HEK293 (cell line): Measurements from ENCODE around the gene UBE2C.
A peak's percentile ranks its signal among the peaks of the same experiment; 100 is the strongest.

Experiments used
- CTCF ChIA-PET: fragments of 350-600 bp; formaldehyde crosslinking; extraction: SDS; loops from one replicate; lab custom pipeline; 2021; ENCODE audit warnings: antibody characterized with exemption; lab: Yijun Ruan, JAX
- POLR2A ChIA-PET: fragments of 300-600 bp; formaldehyde crosslinking; extraction: SDS; loops from one replicate; lab custom pipeline; 2020; ENCODE audit warnings: antibody characterized with exemption, inconsistent platforms; lab: Yijun Ruan, JAX
- H3K27ac ChIP-seq: fragments of 200-500 bp; sonication (Bioruptor generic); 2 replicates; pipeline ENCODE4 v1.5.1; 2014; ENCODE audit warnings: low read depth, low read length, control low read depth, inconsistent platforms; ENCODE audit errors: extremely low read depth
- H3K36me3 ChIP-seq, 2 experiments: fragments of 200-500 bp in 1 of 2; sonication (Bioruptor generic) in 1 of 2; 1 replicate in 1 of 2; 2 replicates in 1 of 2; pipeline ENCODE4 v1.5.1; 2014 to 2017; ENCODE audit warnings: inconsistent platforms in 2 of 2, low read length in 2 of 2; ENCODE audit not compliant: control insufficient read depth in 2 of 2, insufficient read depth in 1 of 2
- H3K4me1 ChIP-seq: fragments of 200-500 bp; sonication (Bioruptor generic); 2 replicates; pipeline ENCODE4 v1.5.1; 2014; ENCODE audit warnings: mild to moderate bottlenecking, low read length, inconsistent platforms; ENCODE audit not compliant: control insufficient read depth, insufficient read depth
- H3K4me3 ChIP-seq: 2 replicates; pipeline ENCODE4 v1.5.1; 2011; ENCODE audit warnings: low read depth, mild to moderate bottlenecking, control low read depth, low read length, moderate library complexity
- H3K9me3 ChIP-seq: fragments of 200-500 bp; sonication (Bioruptor generic); 2 replicates; pipeline ENCODE4 v1.5.1; 2014; ENCODE audit warnings: low read depth, low read length, inconsistent platforms; ENCODE audit not compliant: control insufficient read depth, insufficient read depth
- ATF2 ChIP-seq: fragments of 450-650 bp; formaldehyde crosslinking; IDR thresholded peaks from 2 replicates; pipeline ENCODE4 v1.5.1; 2016; ENCODE audit warnings: missing biosample characterization, missing genetic modification characterization, low read depth
- BCL6B ChIP-seq: fragments of 450-650 bp; formaldehyde crosslinking; IDR thresholded peaks from 2 replicates; pipeline ENCODE4 v1.5.1; 2017; ENCODE audit warnings: missing biosample characterization, missing genetic modification characterization
- GFI1B ChIP-seq: fragments of 450-650 bp; formaldehyde crosslinking; IDR thresholded peaks from 2 replicates; pipeline ENCODE4 v1.5.1; 2016; ENCODE audit warnings: missing biosample characterization, missing genetic modification characterization
- GLIS1 ChIP-seq: fragments of 450-650 bp; formaldehyde crosslinking; IDR thresholded peaks from 2 replicates; pipeline ENCODE4 v1.5.1; 2016; ENCODE audit warnings: missing biosample characterization, missing genetic modification characterization
- HOXA7 ChIP-seq: sonication (generic); formaldehyde crosslinking; IDR thresholded peaks from 2 replicates; pipeline ENCODE4 v1.8.1; 2022; ENCODE audit warnings: missing genetic modification reagents, borderline replicate concordance
- KLF1 ChIP-seq: fragments of 450-650 bp; formaldehyde crosslinking; IDR thresholded peaks from 2 replicates; pipeline ENCODE4 v1.5.1; 2016; ENCODE audit warnings: missing biosample characterization, missing genetic modification characterization
- PRDM1 ChIP-seq: fragments of 450-650 bp; formaldehyde crosslinking; IDR thresholded peaks from 2 replicates; pipeline ENCODE4; 2016; ENCODE audit warnings: missing biosample characterization, missing genetic modification characterization
- PRDM6 ChIP-seq: fragments of 450-650 bp; formaldehyde crosslinking; IDR thresholded peaks from 2 replicates; pipeline ENCODE4 v1.5.1; 2017; ENCODE audit warnings: missing biosample characterization, missing genetic modification characterization
- SALL2 ChIP-seq: fragments of 450-650 bp; formaldehyde crosslinking; IDR thresholded peaks from 2 replicates; pipeline ENCODE4 v1.5.0; 2017; ENCODE audit warnings: missing biosample characterization, mild to moderate bottlenecking, missing genetic modification characterization, borderline replicate concordance
- SETDB1 ChIP-seq: IDR thresholded peaks from one replicate; pipeline ENCODE4 v1.6.1; 2017; ENCODE audit warnings: mild to moderate bottlenecking, low read length, moderate library complexity, mixed read lengths; ENCODE audit not compliant: insufficient read length
- SP2 ChIP-seq: fragments of 450-650 bp; formaldehyde crosslinking; IDR thresholded peaks from 2 replicates; pipeline ENCODE4 v1.5.1; 2016; ENCODE audit warnings: missing biosample characterization, missing genetic modification characterization
- WT1 ChIP-seq: fragments of 450-650 bp; formaldehyde crosslinking; IDR thresholded peaks from 2 replicates; pipeline ENCODE4 v1.5.1; 2016; ENCODE audit warnings: missing biosample characterization, missing genetic modification characterization
- ZBTB21 ChIP-seq: fragments of 450-650 bp; formaldehyde crosslinking; IDR thresholded peaks from 2 replicates; pipeline ENCODE4 v1.5.1; 2017; ENCODE audit warnings: missing biosample characterization, missing genetic modification characterization
- ZNF138 ChIP-seq: fragments of 450-650 bp; formaldehyde crosslinking; IDR thresholded peaks from 2 replicates; pipeline ENCODE4 v1.5.1; 2016; ENCODE audit warnings: missing biosample characterization, missing genetic modification characterization, borderline replicate concordance
- ZNF174 ChIP-seq: fragments of 450-650 bp; formaldehyde crosslinking; IDR thresholded peaks from 2 replicates; pipeline ENCODE4 v1.5.0; 2017; ENCODE audit warnings: missing biosample characterization, mild to moderate bottlenecking, missing genetic modification characterization
- ZNF175 ChIP-seq: fragments of 450-650 bp; formaldehyde crosslinking; IDR thresholded peaks from 2 replicates; pipeline ENCODE4 v1.5.1; 2016; ENCODE audit warnings: missing biosample characterization, missing genetic modification characterization
- ZNF202 ChIP-seq: fragments of 450-650 bp; formaldehyde crosslinking; IDR thresholded peaks from 2 replicates; pipeline ENCODE4 v1.5.1; 2016; ENCODE audit warnings: missing biosample characterization, missing genetic modification characterization, borderline replicate concordance
- ZNF239 ChIP-seq: fragments of 450-650 bp; formaldehyde crosslinking; IDR thresholded peaks from 2 replicates; pipeline ENCODE4 v1.5.1; 2016; ENCODE audit warnings: missing biosample characterization, missing genetic modification characterization
- ZNF24 ChIP-seq: fragments of 450-650 bp; formaldehyde crosslinking; IDR thresholded peaks from 2 replicates; pipeline ENCODE4 v1.5.1; 2016; ENCODE audit warnings: missing biosample characterization, missing genetic modification characterization
- ZNF335 ChIP-seq: fragments of 450-650 bp; formaldehyde crosslinking; conservative IDR thresholded peaks from 2 replicates; pipeline ENCODE4 v1.5.1; 2016; ENCODE audit warnings: missing biosample characterization, missing genetic modification characterization
- ZNF391 ChIP-seq: fragments of 450-650 bp; formaldehyde crosslinking; IDR thresholded peaks from 2 replicates; pipeline ENCODE4 v1.5.1; 2016; ENCODE audit warnings: low read depth, missing biosample characterization, missing genetic modification characterization, borderline replicate concordance
- ZNF48 ChIP-seq: fragments of 450-650 bp; formaldehyde crosslinking; IDR thresholded peaks from 2 replicates; pipeline ENCODE4 v1.5.1; 2016; ENCODE audit warnings: missing biosample characterization, missing genetic modification characterization
- ZNF596 ChIP-seq: fragments of 450-650 bp; IDR thresholded peaks from 2 replicates; pipeline ENCODE4 v1.5.0; 2018; ENCODE audit warnings: missing biosample characterization, mild to moderate bottlenecking, missing genetic modification characterization, moderate library complexity
- ZNF623 ChIP-seq: fragments of 450-650 bp; formaldehyde crosslinking; IDR thresholded peaks from 2 replicates; pipeline ENCODE4 v1.5.1; 2016; ENCODE audit warnings: missing biosample characterization, missing genetic modification characterization
- TF ChIP-seq, protein P1 (sequence below): fragments of 450-650 bp; formaldehyde crosslinking; IDR thresholded peaks from 2 replicates; pipeline ENCODE4 v1.5.1; 2016; ENCODE audit warnings: missing biosample characterization, missing genetic modification characterization

Gene UBE2C

GRCh38 chr20:45813489-45813888 lies 1.0 kb downstream of the UBE2C start:
- TF ChIP-seq BCL6B (no peak), ZNF596 (tag by site-specific recombination) (no peak), ZNF335 (tag by site-specific recombination) (no peak), HOXA7 (CRISPR knock-in tag) (no peak), ZNF239 (no peak), ZNF138 (tag by site-specific recombination) (no peak), ZNF202 (tag by site-specific recombination) (no peak), ZNF24 (tag by site-specific recombination) (no peak), ZBTB21 (tag by site-specific recombination) (no peak), ZNF48 (tag by site-specific recombination) (no peak), SP2 (tag by site-specific recombination) (peak; percentile 67), ZNF391 (no peak), KLF1 (tag by site-specific recombination) (peak; percentile 72), ATF2 (tag by site-specific recombination) (no peak), ZNF175 (tag by site-specific recombination) (no peak), SALL2 (tag by site-specific recombination) (no peak), WT1 (no peak), GFI1B (tag by site-specific recombination) (no peak)
- TF ChIP-seq, protein P1, sequence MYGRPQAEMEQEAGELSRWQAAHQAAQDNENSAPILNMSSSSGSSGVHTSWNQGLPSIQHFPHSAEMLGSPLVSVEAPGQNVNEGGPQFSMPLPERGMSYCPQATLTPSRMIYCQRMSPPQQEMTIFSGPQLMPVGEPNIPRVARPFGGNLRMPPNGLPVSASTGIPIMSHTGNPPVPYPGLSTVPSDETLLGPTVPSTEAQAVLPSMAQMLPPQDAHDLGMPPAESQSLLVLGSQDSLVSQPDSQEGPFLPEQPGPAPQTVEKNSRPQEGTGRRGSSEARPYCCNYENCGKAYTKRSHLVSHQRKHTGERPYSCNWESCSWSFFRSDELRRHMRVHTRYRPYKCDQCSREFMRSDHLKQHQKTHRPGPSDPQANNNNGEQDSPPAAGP (tag by site-specific recombination): peak; percentile 81
- Histone ChIP-seq H3K4me1 (peaks cover 7% of the 10 kb centered on the region; the same call in 1 of the 2 replicates), H3K27ac (peak overlapping the region; percentile 88; the same call in 1 of the 2 replicates), H3K4me3 (peak overlapping the region; percentile 88), H3K9me3 (no peaks in the 10 kb centered on the region), H3K36me3 (peaks cover 0 to 78% of the 10 kb centered on the region in 2 experiments; a peak in 2 of 3 replicates)
- ChIA-PET CTCF (interaction anchor here (0.8 to 1.1 kb wide), 2 partner anchors 24 to 156 kb away, joined by 3 to 4 read pairs; no protein-coding TSS in a partner anchor), POLR2A (interaction anchor here (0.6 to 1.8 kb wide), 7 partner anchors 9 to 121 kb away, joined by 3 to 13 read pairs (median 3); partner anchors contain the start of genes PCIF1, SNX21 and ZSWIM1)

- no peak for TF ChIP-seq SETDB1
- peak; percentile 53; the same call in 1 of the 2 replicates for TF ChIP-seq PRDM1 (tag by site-specific recombination)
- TF ChIP-seq ZNF174 (tag by site-specific recombination): no peak
- no peak for TF ChIP-seq ZNF623
- no peak for TF ChIP-seq GLIS1 (tag by site-specific recombination)
- no peak for TF ChIP-seq PRDM6
- Histone ChIP-seq H3K4me3 (peak overlapping the region; percentile 3; the same call in 1 of the 2 replicates), H3K36me3 (peaks cover 0 to 71% of the 10 kb centered on the region in 2 experiments; a peak in 2 of 3 replicates), H3K9me3 (no peaks in the 10 kb centered on the region), H3K4me1 (peaks cover 7% of the 10 kb centered on the region; the same call in 1 of the 2 replicates), H3K27ac (no peak overlapping the region)
- POLR2A ChIA-PET: interaction anchor here (0.7 to 1.8 kb wide), 2 partner anchors 120 to 134 kb away, joined by 3 to 13 read pairs; partner anchors contain the start of gene PCIF1
- CTCF ChIA-PET: interaction anchor here (1.6 kb wide), 1 partner anchor 43 kb away, joined by 4 read pairs; no protein-coding TSS in a partner anchor
These were observed 1.9 kb downstream of the UBE2C start for GRCh38 chr20:45814314-45814713.
